ENCODE measurements around the gene P2RY2. TPM values are rescaled to one million over a fixed set of nuclear protein-coding genes. Genes with fewer than 3 reads are reported as not detected.

The P2RY2 gene
- total and polyA plus RNA-seq, 2 of the 8 experiments (the other 6 are each of a cell fraction or from before 2014, with no cell fraction given) = 1.0 to 1.5 TPM

GRCh38 chr11:73191151-73191550 lies 26.9 kb upstream of the P2RY2 start:
- no peak overlapping the region for H2AK5ac ChIP-seq (ENCODE audit: low read depth, low read length)
- WGBS, 2 experiments (ENCODE audit: extremely low coverage in 1 of 2, insufficient coverage in 1 of 2, insufficient read length in 1 of 2, insufficient replicate concordance in 2 of 2, low coverage in 1 of 2, low lambda C conversion rate in 2 of 2, missing lambda C conversion rate in 1 of 2) = 81% methylated on average over 6 of the region's 6 CpGs; no CpG with 5 or more reads in 1 of the 2 experiments
- no peaks in the 10 kb centered on the region for H4K20me1 ChIP-seq (replicated peaks in 1 of 2; ENCODE audit: control insufficient read depth in 1 of 2, insufficient read depth in 2 of 2, low read length in 2 of 2)
- ChIA-PET POLR2A (ENCODE audit: partially characterized antibody) (no interaction called here), CTCF (ENCODE audit: partially characterized antibody) (interaction anchor here (0.7 to 14.5 kb wide), 7 partner anchors 10 to 359 kb away, joined by 3 to 451 read pairs (median 4); no protein-coding TSS in a partner anchor)
- no peak for FAIRE-seq
- H3K4me3 ChIP-seq (ENCODE audit: extremely low read depth in 1 of 4, insufficient read depth in 2 of 4, low read depth in 3 of 4, low read length in 4 of 4) = no peak overlapping the region
- no peak overlapping the region for H4K8ac ChIP-seq (ENCODE audit: extremely low read depth, insufficient read depth, low read length)
- no peaks in the 10 kb centered on the region for H3K9me3 ChIP-seq (ENCODE audit: insufficient read depth in 2 of 2, low read depth in 1 of 2, low read length in 1 of 2)
- H3K36me3 ChIP-seq (ENCODE audit: control insufficient read depth in 2 of 4, insufficient read depth in 4 of 4, low read length in 3 of 4) = no peaks in the 10 kb centered on the region
- no peak overlapping the region for H3K23ac ChIP-seq (ENCODE audit: insufficient read length)
- H3K4ac ChIP-seq (replicated peaks; ENCODE audit: insufficient read length, low read depth, low read length) = no peak overlapping the region
- no peak overlapping the region for H2BK12ac ChIP-seq (ENCODE audit: low read depth, low read length)
- no peak for DNase-seq (ENCODE audit: low read depth in 1 of 2, low spot score in 2 of 2)
- no peaks in the 10 kb centered on the region for H3K79me1 ChIP-seq (ENCODE audit: low read depth, low read length)
- H3K56ac ChIP-seq (replicated peaks; ENCODE audit: insufficient read length, low read depth, low read length) = no peak overlapping the region
- H3K27me3 ChIP-seq (replicated peaks in 1 of 4; ENCODE audit: control insufficient read depth in 3 of 4, extremely low read depth in 1 of 4, insufficient read depth in 3 of 4, low read length in 3 of 4) = no peaks in the 10 kb centered on the region
- H4K5ac ChIP-seq (ENCODE audit: insufficient read length, low read depth, low read length) = no peak overlapping the region
- no peak overlapping the region for H4K91ac ChIP-seq (replicated peaks; ENCODE audit: insufficient read length, low read length)
- no peak overlapping the region for H3K14ac ChIP-seq (ENCODE audit: insufficient read length)
- H2AFZ ChIP-seq (ENCODE audit: low read length) = no peak overlapping the region
- no peaks in the 10 kb centered on the region for H3K23me2 ChIP-seq (ENCODE audit: low read depth, low read length)
- no peak overlapping the region for H2BK120ac ChIP-seq (replicated peaks; ENCODE audit: low read depth, low read length)
- no peaks in the 10 kb centered on the region for H3K79me2 ChIP-seq (ENCODE audit: control insufficient read depth in 1 of 2, insufficient read depth in 2 of 2, low read length in 2 of 2)
- H3K27ac ChIP-seq (ENCODE audit: low read depth, low read length) = no peak overlapping the region
- no peak overlapping the region for H3K18ac ChIP-seq (ENCODE audit: extremely low read depth, low read length)
- H2BK15ac ChIP-seq (ENCODE audit: low read length) = no peak overlapping the region
- H2BK5ac ChIP-seq (ENCODE audit: low read depth, low read length) = no peak overlapping the region
- no peaks in the 10 kb centered on the region for H3K4me1 ChIP-seq (replicated peaks in 1 of 4; ENCODE audit: control insufficient read depth in 3 of 4, insufficient read depth in 4 of 4, low read length in 3 of 4)
- H3K9ac ChIP-seq (replicated peaks in 1 of 4; ENCODE audit: extremely low read depth in 1 of 4, low read depth in 3 of 4, low read length in 3 of 4) = no peak overlapping the region
- H2BK20ac ChIP-seq (ENCODE audit: low read length) = no peak overlapping the region
- H3K4me2 ChIP-seq (ENCODE audit: insufficient read depth in 1 of 2, low read depth in 2 of 2, low read length in 2 of 2) = no peak overlapping the region
- TF ChIP-seq ZNF274 (IDR thresholded peaks at IDR 0.05; ENCODE audit: borderline replicate concordance, extremely low read depth, low read length) = no peak
- no peak for TF ChIP-seq EGR1 (IDR thresholded peaks at IDR 0.05; ENCODE audit: borderline replicate concordance, low read depth, low read length)
- no peak for TF ChIP-seq MAX (IDR thresholded peaks at IDR 0.05)
- TF ChIP-seq TBP (IDR thresholded peaks at IDR 0.05; ENCODE audit: low read depth, low read length) = no peak
- TF ChIP-seq KDM5A (IDR thresholded peaks at IDR 0.05; ENCODE audit: low read length) = no peak
- no peak for TF ChIP-seq HDAC6 (IDR thresholded peaks at IDR 0.05; ENCODE audit: low read depth, low read length)
- no peak for TF ChIP-seq KDM1A (IDR thresholded peaks at IDR 0.05; ENCODE audit: borderline replicate concordance, low read length)
- TF ChIP-seq JUND (IDR thresholded peaks at IDR 0.05; ENCODE audit: low read length) = no peak
- no peak for TF ChIP-seq RAD21 (IDR thresholded peaks at IDR 0.05 in 1 of 2, conservative IDR thresholded peaks at IDR 0.05 in 1 of 2; ENCODE audit: low read depth in 2 of 2, low read length in 2 of 2)
- no peak for TF ChIP-seq SP4 (IDR thresholded peaks at IDR 0.05; ENCODE audit: low read length)
- no peak for TF ChIP-seq SRF (IDR thresholded peaks at IDR 0.05; ENCODE audit: low read depth, low read length)
- no peak for TF ChIP-seq TCF12 (IDR thresholded peaks at IDR 0.05; ENCODE audit: low read depth, low read length)
- TF ChIP-seq RBBP5 (IDR thresholded peaks at IDR 0.05; ENCODE audit: borderline replicate concordance, low read depth, low read length) = no peak
- TF ChIP-seq YY1 (IDR thresholded peaks at IDR 0.05; ENCODE audit: low read depth, low read length) = no peak
- TF ChIP-seq CBX8 (IDR thresholded peaks at IDR 0.05; ENCODE audit: borderline replicate concordance, low read depth, low read length) = no peak
- TF ChIP-seq ASH2L (IDR thresholded peaks at IDR 0.05; ENCODE audit: low read length) = no peak
